Neutrophil (primary cell): ENCODE data around the gene TMUB1.

Experiments used
- H3K27ac ChIP-seq: fragments of 200-600 bp; sonication (generic); 2 replicates; pipeline ENCODE4 v1.5.1; 2016; ENCODE audit warnings: mild to moderate bottlenecking, moderate library complexity
- H3K27me3 ChIP-seq: fragments of 200-600 bp; sonication (generic); 2 replicates; pipeline ENCODE4 v1.6.0; 2016; ENCODE audit warnings: mild to moderate bottlenecking
- H3K36me3 ChIP-seq: fragments of 200-600 bp; sonication (generic); 2 replicates; pipeline ENCODE4 v1.5.1; 2017
- H3K4me1 ChIP-seq, 2 experiments: fragments of 200-600 bp in 1 of 2; sonication (generic) in 1 of 2; 1 replicate in 1 of 2; 2 replicates in 1 of 2; pipeline versions ENCODE4 v1.5.1 to v1.6.1; 2013 to 2016; ENCODE audit warnings: low read depth in 1 of 2, low read length in 1 of 2, mild to moderate bottlenecking in 1 of 2, moderate library complexity in 1 of 2; ENCODE audit not compliant: control insufficient read depth in 1 of 2, insufficient read depth in 1 of 2
- H3K4me3 ChIP-seq, 2 experiments: fragments of 200-600 bp in 1 of 2; sonication (generic) in 1 of 2; 1 replicate in 1 of 2; 2 replicates in 1 of 2; pipeline ENCODE4 v1.5.1; 2013 to 2016; ENCODE audit warnings: low read depth in 1 of 2, low read length in 1 of 2, mild to moderate bottlenecking in 1 of 2, moderate library complexity in 1 of 2
- H3K9me3 ChIP-seq: fragments of 200-600 bp; sonication (generic); 2 replicates; pipeline ENCODE4 v1.5.1; 2016
- CTCF ChIP-seq: fragments of 200-600 bp; sonication (generic); IDR thresholded peaks from 2 replicates; pipeline ENCODE4 v1.5.1; 2016; ENCODE audit warnings: antibody characterized with exemption

Gene TMUB1

GRCh38 chr7:151125846-151126481 lies 42.7 kb upstream of the TMUB1 start:
- H3K4me1 ChIP-seq = no peaks in the 10 kb centered on the region
- no peaks in the 10 kb centered on the region for H3K9me3 ChIP-seq
- TF ChIP-seq CTCF = no peak
- H3K27me3 ChIP-seq = no peaks in the 10 kb centered on the region
- H3K36me3 ChIP-seq = peaks cover 5% of the 10 kb centered on the region
- no peak overlapping the region for H3K27ac ChIP-seq
- no peak overlapping the region for H3K4me3 ChIP-seq

- peaks cover 6% of the 10 kb centered on the region for H3K36me3 ChIP-seq
- no peak overlapping the region for H3K27ac ChIP-seq
- TF ChIP-seq CTCF = no peak
- H3K9me3 ChIP-seq = no peaks in the 10 kb centered on the region
- H3K4me3 ChIP-seq = no peak overlapping the region
- no peaks in the 10 kb centered on the region for H3K4me1 ChIP-seq
- no peaks in the 10 kb centered on the region for H3K27me3 ChIP-seq
Measured at GRCh38 chr7:151125470-151125845, 42.2 kb upstream of the TMUB1 start.

GRCh38 chr7:151124899-151125399 lies 41.7 kb upstream of the TMUB1 start:
- Histone ChIP-seq H3K36me3 (peaks cover 6% of the 10 kb centered on the region), H3K9me3 (no peaks in the 10 kb centered on the region), H3K4me3 (no peak overlapping the region), H3K27me3 (no peaks in the 10 kb centered on the region), H3K27ac (no peak overlapping the region), H3K4me1 (no peaks in the 10 kb centered on the region)
- no peak for TF ChIP-seq CTCF

DNA sequence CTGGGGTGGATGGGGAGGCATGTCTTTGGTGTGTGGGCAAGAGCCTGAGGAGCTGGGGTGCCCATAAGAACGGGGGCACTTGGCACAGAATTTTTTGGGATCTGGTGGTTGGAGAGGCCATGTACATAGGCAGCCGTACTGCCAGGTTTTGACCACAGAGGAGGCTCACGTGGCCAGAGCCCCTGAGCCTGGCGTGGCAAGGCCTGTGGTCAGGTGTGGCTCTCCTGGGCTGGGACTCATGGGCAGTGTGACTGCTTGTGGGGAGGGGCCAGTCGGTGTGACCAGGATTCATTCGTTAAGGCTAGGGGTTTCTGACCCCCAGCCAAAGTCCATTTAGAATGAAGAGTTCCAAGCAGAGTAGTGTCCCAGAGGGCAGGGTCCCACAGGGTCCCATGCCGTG lies 41.2 kb upstream of the TMUB1 start:
- H3K9me3 ChIP-seq = no peaks in the 10 kb centered on the region
- H3K27me3 ChIP-seq = no peaks in the 10 kb centered on the region
- no peaks in the 10 kb centered on the region for H3K4me1 ChIP-seq
- peaks cover 6% of the 10 kb centered on the region for H3K36me3 ChIP-seq
- no peak overlapping the region for H3K4me3 ChIP-seq
- no peak overlapping the region for H3K27ac ChIP-seq
- TF ChIP-seq CTCF = no peak

GRCh38 chr7:151123822-151124464 lies 40.6 kb upstream of the TMUB1 start:
- no peaks in the 10 kb centered on the region for H3K4me1 ChIP-seq
- no peaks in the 10 kb centered on the region for H3K9me3 ChIP-seq
- peaks cover 3% of the 10 kb centered on the region for H3K36me3 ChIP-seq
- TF ChIP-seq CTCF = peak; percentile 84
- no peak overlapping the region for H3K27ac ChIP-seq
- no peak overlapping the region for H3K4me3 ChIP-seq
- H3K27me3 ChIP-seq = no peaks in the 10 kb centered on the region
